Measurements from ENCODE around the gene PLET1. TPM values are rescaled to one million over a fixed set of nuclear protein-coding genes. Genes with fewer than 3 reads are reported as not detected.

Gene PLET1
- total and polyA plus RNA-seq, 2 donors (not counting 1 experiment from before 2014, with no cell fraction given), result not detected

DNA sequence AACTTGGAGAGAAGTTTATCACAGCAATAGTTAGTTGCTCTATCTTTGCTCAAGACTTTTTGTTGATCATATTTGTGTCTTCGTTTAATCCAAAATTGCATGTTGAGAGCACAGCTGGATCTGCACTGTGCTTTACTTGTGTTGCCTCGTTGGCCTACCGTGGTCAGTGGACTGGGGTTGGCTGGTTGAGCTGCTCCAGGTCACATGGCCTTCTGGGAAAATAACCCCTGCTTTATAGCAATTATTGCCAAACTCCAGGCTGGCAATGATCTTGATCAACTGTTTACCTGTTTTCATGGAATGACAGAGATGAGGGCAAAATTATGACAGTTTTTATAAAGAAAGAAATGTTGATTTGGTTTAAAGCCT lies 5.7 kb upstream of the PLET1 start:
- Histone ChIP-seq H3K36me3 (replicated peaks in 1 of 2; ENCODE audit: control extremely low read depth in 1 of 2, control insufficient read depth in 1 of 2, extremely low read depth in 1 of 2, insufficient read depth in 2 of 2, low read length in 1 of 2) (no peaks in the 10 kb centered on the region), H3K4me1 (ENCODE audit: control insufficient read depth in 2 of 2, insufficient read depth in 2 of 2, low read length in 2 of 2) (peaks cover 6 to 10% of the 10 kb centered on the region in 2 donors), H3K9me3 (ENCODE audit: control extremely low read depth in 1 of 3, control insufficient read depth in 2 of 3, insufficient read depth in 1 of 3, low read length in 2 of 3) (no peaks in the 10 kb centered on the region), H3K79me2 (ENCODE audit: control insufficient read depth, insufficient read depth, low read length) (no peaks in the 10 kb centered on the region), H4K20me1 (ENCODE audit: control insufficient read depth, insufficient read depth, low read length, poor library complexity, severe bottlenecking) (no peaks in the 10 kb centered on the region), H3K9ac (ENCODE audit: low read length) (no peak overlapping the region), H3K4me2 (replicated peaks; ENCODE audit: low read depth, low read length, poor library complexity, severe bottlenecking) (no peak overlapping the region), H3K27ac (ENCODE audit: low read length in 2 of 2) (no peak overlapping the region), H2AFZ (ENCODE audit: insufficient read depth, low read depth, low read length, poor library complexity, severe bottlenecking) (no peak overlapping the region), H3K27me3 (replicated peaks in 1 of 4; ENCODE audit: control extremely low read depth in 1 of 4, control insufficient read depth in 3 of 4, insufficient read depth in 4 of 4, low read length in 3 of 4) (no peaks in the 10 kb centered on the region), H3K4me3 (ENCODE audit: control extremely low read depth in 1 of 5, extremely low read depth in 1 of 5, insufficient read depth in 1 of 5, low read depth in 2 of 5, low read length in 4 of 5) (no peak overlapping the region)
- H3K27ac Mint-ChIP-seq, result no peak overlapping the region
- ATAC-seq (ENCODE audit: low read depth), result no peak
- intact Hi-C loops (cut with micrococcal nuclease), result no loop called here
- no peak for TF ChIP-seq EZH2 (IDR thresholded peaks at IDR 0.05; ENCODE audit: borderline replicate concordance, insufficient read depth, low read depth, low read length, poor library complexity, severe bottlenecking)
- TF ChIP-seq CTCF (IDR thresholded peaks at IDR 0.05), result no peak
- H3K27me3 Mint-ChIP-seq, result no peaks in the 10 kb centered on the region
- H3K9me3 Mint-ChIP-seq (ENCODE audit: insufficient read depth), result no peaks in the 10 kb centered on the region
- CTCF ChIA-PET, result interaction anchor here (5.0 kb wide), 1 partner anchor 14 kb away, joined by 26 read pairs; no protein-coding TSS in a partner anchor
- WGBS (ENCODE audit: insufficient coverage), result 100% methylated on average over 3 of the region's 3 CpGs
- DNase-seq, result no peak
- POLR2A ChIA-PET, result no interaction called here
- no peak overlapping the region for H3K4me3 Mint-ChIP-seq
- H3K4me1 Mint-ChIP-seq, result peaks cover 10% of the 10 kb centered on the region

- no peak for TF ChIP-seq CTCF (IDR thresholded peaks at IDR 0.05)
- no peak for TF ChIP-seq EZH2 (IDR thresholded peaks at IDR 0.05; ENCODE audit: borderline replicate concordance, insufficient read depth, low read depth, low read length, poor library complexity, severe bottlenecking)
- H3K27ac ChIP-seq (ENCODE audit: low read length in 2 of 2), result no peak overlapping the region
- 56% methylated on average over 7 of the region's 11 CpGs for WGBS (ENCODE audit: insufficient coverage)
- no peak overlapping the region for H3K4me3 ChIP-seq (ENCODE audit: control extremely low read depth in 1 of 5, extremely low read depth in 1 of 5, insufficient read depth in 1 of 5, low read depth in 2 of 5, low read length in 4 of 5)
- no peaks in the 10 kb centered on the region for H3K9me3 ChIP-seq (ENCODE audit: control extremely low read depth in 1 of 3, control insufficient read depth in 2 of 3, insufficient read depth in 1 of 3, low read length in 2 of 3)
- Mint-ChIP-seq H3K27ac (no peak overlapping the region), H3K4me3 (no peak overlapping the region), H3K9me3 (ENCODE audit: insufficient read depth) (no peaks in the 10 kb centered on the region), H3K27me3 (no peaks in the 10 kb centered on the region), H3K4me1 (peaks cover 5% of the 10 kb centered on the region)
- no peaks in the 10 kb centered on the region for H3K79me2 ChIP-seq (ENCODE audit: control insufficient read depth, insufficient read depth, low read length)
- H4K20me1 ChIP-seq (ENCODE audit: control insufficient read depth, insufficient read depth, low read length, poor library complexity, severe bottlenecking), result no peaks in the 10 kb centered on the region
- CTCF ChIA-PET, result interaction anchor here (1.3 to 5.0 kb wide), 2 partner anchors 8 to 15 kb away, joined by 3 to 26 read pairs; no protein-coding TSS in a partner anchor
- H3K4me1 ChIP-seq (ENCODE audit: control insufficient read depth in 2 of 2, insufficient read depth in 2 of 2, low read length in 2 of 2), result peaks cover under 1 to 4% of the 10 kb centered on the region in 2 donors
- H2AFZ ChIP-seq (ENCODE audit: insufficient read depth, low read depth, low read length, poor library complexity, severe bottlenecking), result no peak overlapping the region
- ATAC-seq (ENCODE audit: low read depth) (no peak), DNase-seq (no peak)
- no peak overlapping the region for H3K4me2 ChIP-seq (replicated peaks; ENCODE audit: low read depth, low read length, poor library complexity, severe bottlenecking)
- no peaks in the 10 kb centered on the region for H3K27me3 ChIP-seq (replicated peaks in 1 of 4; ENCODE audit: control extremely low read depth in 1 of 4, control insufficient read depth in 3 of 4, insufficient read depth in 4 of 4, low read length in 3 of 4)
- H3K36me3 ChIP-seq (replicated peaks in 1 of 2; ENCODE audit: control extremely low read depth in 1 of 2, control insufficient read depth in 1 of 2, extremely low read depth in 1 of 2, insufficient read depth in 2 of 2, low read length in 1 of 2), result no peaks in the 10 kb centered on the region
- no peak overlapping the region for H3K9ac ChIP-seq (ENCODE audit: low read length)
- intact Hi-C loops (cut with micrococcal nuclease), result no loop called here
- POLR2A ChIA-PET, result no interaction called here
These were observed 5.2 kb upstream of the PLET1 start for GRCh38 chr11:112265659-112266409.

All from B cell (primary cell).